ENCODE data around the gene LRRC4C. TPM values are rescaled to one million over a fixed set of nuclear protein-coding genes. Genes with fewer than 3 reads are reported as not detected.

The LRRC4C gene
- total and polyA plus RNA-seq, 2 donors (not counting 1 experiment from before 2014, with no cell fraction given), result under 0.01 to 0.02 TPM

- no peak overlapping the region for H3K4me2 ChIP-seq (ENCODE audit: extremely low read depth, insufficient read depth, low read length)
- no peak for DNase-seq (ENCODE audit: low read depth in 2 of 2)
- H3K4me1 ChIP-seq (ENCODE audit: control insufficient read depth, extremely low read depth, insufficient read depth, low read length), result no peaks in the 10 kb centered on the region
- H3K79me2 ChIP-seq (ENCODE audit: control insufficient read depth, insufficient read depth, low read length), result no peaks in the 10 kb centered on the region
- H3K27ac ChIP-seq (ENCODE audit: insufficient read depth, low read length), result no peak overlapping the region
- H3K27me3 ChIP-seq (ENCODE audit: control insufficient read depth, insufficient read depth, low read length), result no peaks in the 10 kb centered on the region
- no peaks in the 10 kb centered on the region for H3K36me3 ChIP-seq (ENCODE audit: control insufficient read depth, insufficient read depth, low read length)
- no peak overlapping the region for H2AFZ ChIP-seq (ENCODE audit: low read length)
- TF ChIP-seq EZH2 (IDR thresholded peaks at IDR 0.05; ENCODE audit: low read length, missing control alignments) (no peak), CTCF (conservative IDR thresholded peaks at IDR 0.05 in 1 of 2, IDR thresholded peaks at IDR 0.05 in 1 of 2; ENCODE audit: low read depth in 1 of 2, low read length in 2 of 2) (no peak)
- H3K9me3 ChIP-seq (ENCODE audit: control insufficient read depth, insufficient read depth, low read depth, low read length), result no peaks in the 10 kb centered on the region
- H3K9ac ChIP-seq (ENCODE audit: insufficient read depth, low read length), result no peak overlapping the region
- no peaks in the 10 kb centered on the region for H4K20me1 ChIP-seq (ENCODE audit: control insufficient read depth, extremely low read depth, insufficient read depth, low read length)
- H3K4me3 ChIP-seq (replicated peaks in 1 of 4; ENCODE audit: control extremely low read depth in 1 of 4, insufficient read depth in 1 of 4, low read depth in 3 of 4, low read length in 4 of 4), result no peak overlapping the region
These were observed 22.4 kb downstream of the LRRC4C start for GRCh38 chr11:41437006-41437490.

- no peaks in the 10 kb centered on the region for H3K27me3 ChIP-seq (ENCODE audit: control insufficient read depth, insufficient read depth, low read length)
- DNase-seq (ENCODE audit: low read depth in 2 of 2), result no peak
- H3K4me3 ChIP-seq (replicated peaks in 1 of 4; ENCODE audit: control extremely low read depth in 1 of 4, insufficient read depth in 1 of 4, low read depth in 3 of 4, low read length in 4 of 4), result no peak overlapping the region
- H3K36me3 ChIP-seq (ENCODE audit: control insufficient read depth, insufficient read depth, low read length), result no peaks in the 10 kb centered on the region
- H3K4me2 ChIP-seq (ENCODE audit: extremely low read depth, insufficient read depth, low read length), result no peak overlapping the region
- no peaks in the 10 kb centered on the region for H3K79me2 ChIP-seq (ENCODE audit: control insufficient read depth, insufficient read depth, low read length)
- no peak overlapping the region for H3K27ac ChIP-seq (ENCODE audit: insufficient read depth, low read length)
- H4K20me1 ChIP-seq (ENCODE audit: control insufficient read depth, extremely low read depth, insufficient read depth, low read length), result no peaks in the 10 kb centered on the region
- no peaks in the 10 kb centered on the region for H3K9me3 ChIP-seq (ENCODE audit: control insufficient read depth, insufficient read depth, low read depth, low read length)
- no peak overlapping the region for H3K9ac ChIP-seq (ENCODE audit: insufficient read depth, low read length)
- no peaks in the 10 kb centered on the region for H3K4me1 ChIP-seq (ENCODE audit: control insufficient read depth, extremely low read depth, insufficient read depth, low read length)
- H2AFZ ChIP-seq (ENCODE audit: low read length), result no peak overlapping the region
- no peak for TF ChIP-seq EZH2 (IDR thresholded peaks at IDR 0.05; ENCODE audit: low read length, missing control alignments)
These were observed 23.9 kb downstream of the LRRC4C start for GRCh38 chr11:41435531-41435930.

GRCh38 chr11:41431784-41432183, 27.7 kb downstream of the LRRC4C start:
- TF ChIP-seq CTCF (conservative IDR thresholded peaks at IDR 0.05 in 1 of 2, IDR thresholded peaks at IDR 0.05 in 1 of 2; ENCODE audit: low read depth in 1 of 2, low read length in 2 of 2) (peak in 1 of 2 donors; percentile 4), EZH2 (IDR thresholded peaks at IDR 0.05; ENCODE audit: low read length, missing control alignments) (no peak)
- H3K4me1 ChIP-seq (ENCODE audit: control insufficient read depth, extremely low read depth, insufficient read depth, low read length), result no peaks in the 10 kb centered on the region
- no peak for DNase-seq (ENCODE audit: low read depth in 2 of 2)
- H3K27me3 ChIP-seq (ENCODE audit: control insufficient read depth, insufficient read depth, low read length), result no peaks in the 10 kb centered on the region
- H3K79me2 ChIP-seq (ENCODE audit: control insufficient read depth, insufficient read depth, low read length), result no peaks in the 10 kb centered on the region
- no peak overlapping the region for H2AFZ ChIP-seq (ENCODE audit: low read length)
- no peaks in the 10 kb centered on the region for H4K20me1 ChIP-seq (ENCODE audit: control insufficient read depth, extremely low read depth, insufficient read depth, low read length)
- no peaks in the 10 kb centered on the region for H3K9me3 ChIP-seq (ENCODE audit: control insufficient read depth, insufficient read depth, low read depth, low read length)
- H3K27ac ChIP-seq (ENCODE audit: insufficient read depth, low read length), result no peak overlapping the region
- no peak overlapping the region for H3K9ac ChIP-seq (ENCODE audit: insufficient read depth, low read length)
- no peaks in the 10 kb centered on the region for H3K36me3 ChIP-seq (ENCODE audit: control insufficient read depth, insufficient read depth, low read length)
- no peak overlapping the region for H3K4me3 ChIP-seq (replicated peaks in 1 of 4; ENCODE audit: control extremely low read depth in 1 of 4, insufficient read depth in 1 of 4, low read depth in 3 of 4, low read length in 4 of 4)
- H3K4me2 ChIP-seq (ENCODE audit: extremely low read depth, insufficient read depth, low read length), result no peak overlapping the region

Data from fibroblast of lung (primary cell).